ENCODE data around the gene HOGA1.

The HOGA1 gene

GRCh38 chr10:97580421-97581367 lies 3.5 kb upstream of the HOGA1 start:
- DNase-seq, result no peak

DNA sequence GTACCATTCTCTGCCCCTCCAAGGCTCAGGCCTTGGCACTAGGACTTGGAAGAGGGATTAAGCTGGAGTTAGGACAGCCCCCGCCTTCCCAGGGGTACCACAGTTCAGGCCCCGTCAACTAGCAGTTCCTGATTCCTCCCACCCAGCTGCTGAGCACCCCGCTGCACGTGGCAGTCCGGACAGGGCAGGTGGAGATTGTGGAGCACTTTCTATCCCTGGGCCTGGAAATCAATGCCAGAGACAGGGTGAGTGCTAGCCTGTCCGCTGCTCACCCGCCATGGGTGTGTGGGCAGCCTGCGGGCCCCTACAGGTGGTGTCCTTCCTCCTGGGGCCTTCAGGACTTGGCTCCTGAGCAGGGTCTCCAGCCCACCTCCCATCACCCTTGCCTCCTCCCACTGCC lies 2.0 kb upstream of the HOGA1 start:
- DNase-seq, result no peak

DNA sequence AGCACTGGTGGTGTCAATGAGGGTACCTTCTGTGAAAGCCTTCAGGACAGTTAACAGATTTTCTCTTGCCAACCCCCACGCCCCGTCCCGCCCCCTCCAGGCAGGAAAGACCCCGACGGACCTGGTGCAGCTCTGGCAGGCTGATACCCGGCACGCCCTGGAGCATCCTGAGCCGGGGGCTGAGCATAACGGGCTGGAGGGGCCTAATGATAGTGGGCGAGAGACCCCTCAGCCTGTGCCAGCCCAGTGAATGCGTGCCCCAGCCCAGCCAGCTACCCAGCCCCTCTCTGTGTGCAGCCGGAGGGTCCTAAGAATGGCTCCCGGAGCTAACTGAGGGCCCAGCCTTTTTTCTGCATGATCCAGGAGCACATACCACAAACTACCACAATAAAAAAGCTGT lies 713 bp upstream of the HOGA1 start:
- no peak for DNase-seq

GRCh38 chr10:97584798-97585438 lies 729 bp downstream of the HOGA1 start:
- no peak for DNase-seq

DNA sequence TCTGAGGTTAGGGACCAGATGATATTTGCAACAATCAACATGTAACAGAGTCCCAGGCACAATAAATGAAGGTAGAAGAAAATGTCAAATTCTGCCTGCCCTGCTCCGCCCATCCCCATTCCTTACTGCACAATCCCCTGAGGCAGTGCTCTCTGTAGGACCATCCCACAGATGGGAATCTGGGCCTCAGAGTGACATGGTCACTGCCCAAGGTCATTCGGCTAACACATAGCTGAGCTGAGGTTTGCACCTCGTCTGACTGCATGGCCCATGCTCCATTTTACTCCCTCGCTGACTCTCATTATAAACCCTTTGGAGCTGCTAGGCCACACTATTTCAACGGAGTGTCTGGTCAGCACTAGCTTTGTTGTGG lies 1.2 kb downstream of the HOGA1 start:
- DNase-seq, result no peak

GRCh38 chr10:97587183-97587582 lies 3.0 kb downstream of the HOGA1 start:
- DNase-seq, result no peak

GRCh38 chr10:97589479-97589878 lies 5.3 kb downstream of the HOGA1 start, which contains the start of gene C10orf62:
TSS of gene C10orf62 (plus strand) at chr10:97589721. CDS start at chr10:97589898, 177 bp downstream.
- DNase-seq, result no peak

- no peak for DNase-seq
Observed at GRCh38 chr10:97590082-97590747, 6.0 kb downstream of the HOGA1 start.

DNA sequence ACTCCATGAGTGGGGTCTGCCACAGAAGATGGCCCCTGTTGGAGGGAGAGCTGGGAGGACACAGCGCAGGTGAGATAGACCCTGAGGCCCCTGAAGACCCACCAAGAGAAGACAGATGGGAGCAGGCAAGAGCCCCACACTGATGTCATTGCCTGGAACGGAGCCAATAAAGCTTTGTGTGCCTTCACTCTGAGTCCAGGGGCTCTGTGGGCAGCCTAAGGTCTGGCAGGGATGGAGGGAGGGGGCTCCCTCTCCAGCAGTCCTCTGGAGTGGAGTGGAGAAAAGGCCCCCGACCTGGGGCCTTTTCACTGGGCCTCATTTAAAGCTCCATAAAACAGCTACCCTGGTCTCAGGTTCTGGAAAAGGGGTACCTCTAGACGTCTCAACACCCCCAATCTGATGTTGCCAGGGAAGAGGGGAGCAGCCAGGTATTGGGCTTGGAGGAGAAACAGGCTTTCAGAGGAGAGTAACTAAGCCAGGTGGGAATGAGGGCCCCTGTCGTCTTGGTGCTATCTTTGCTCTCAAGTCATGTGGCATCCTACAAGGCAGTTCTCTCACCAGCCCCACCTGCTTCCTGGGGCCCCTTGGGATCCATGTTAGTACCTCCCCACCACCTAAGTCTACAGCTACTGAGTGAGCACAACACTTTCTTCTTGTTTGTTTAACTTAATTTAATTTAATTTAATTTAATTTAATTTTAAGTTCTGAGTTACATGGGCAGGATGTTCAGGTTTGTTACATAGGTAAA lies 6.7 kb downstream of the HOGA1 start:
- no peak for DNase-seq

DNA sequence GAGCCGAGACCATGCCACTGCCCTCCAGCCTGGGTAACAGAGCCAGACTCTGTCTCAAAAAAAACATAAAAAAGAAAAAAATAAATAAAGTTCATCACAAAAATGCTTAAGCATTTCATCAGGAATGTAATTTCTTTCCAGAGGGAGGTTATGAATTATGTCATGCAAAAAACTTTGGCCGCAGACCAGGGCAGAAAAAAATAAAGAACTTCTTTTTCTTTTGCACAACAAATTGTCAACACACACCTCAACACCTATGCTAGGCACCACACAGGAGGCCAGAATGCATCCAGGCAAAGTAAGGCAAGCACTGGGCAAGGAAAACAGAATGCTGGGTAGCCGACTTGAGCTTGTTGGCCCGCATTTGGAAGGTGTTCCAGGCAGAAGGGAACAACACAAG lies 9.2 kb downstream of the HOGA1 start:
- no peak for DNase-seq

- no peak for DNase-seq
Observed at GRCh38 chr10:97596101-97597082, 12.2 kb downstream of the HOGA1 start.

DNA sequence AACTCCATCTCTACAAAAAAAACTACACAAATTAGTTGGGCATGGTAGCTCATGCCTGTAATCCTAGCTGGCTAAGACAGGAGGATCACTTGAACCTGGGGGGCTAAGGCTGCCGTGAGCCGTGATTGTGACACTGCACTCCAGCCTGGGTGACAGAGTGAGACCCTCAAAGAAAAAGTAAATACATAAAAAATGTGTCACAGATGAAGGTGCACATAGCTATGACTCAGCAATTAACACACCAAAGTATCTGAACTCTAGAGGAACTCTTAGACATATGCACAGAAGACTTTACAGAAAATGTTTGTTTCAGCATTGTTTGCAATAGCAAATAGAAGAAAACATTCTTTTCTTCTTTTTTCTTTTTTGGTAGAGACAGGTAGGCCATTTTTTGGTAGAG lies 13.6 kb downstream of the HOGA1 start:
- no peak for DNase-seq

GRCh38 chr10:97598407-97599271 lies 14.4 kb downstream of the HOGA1 start:
- no peak for DNase-seq

DNA sequence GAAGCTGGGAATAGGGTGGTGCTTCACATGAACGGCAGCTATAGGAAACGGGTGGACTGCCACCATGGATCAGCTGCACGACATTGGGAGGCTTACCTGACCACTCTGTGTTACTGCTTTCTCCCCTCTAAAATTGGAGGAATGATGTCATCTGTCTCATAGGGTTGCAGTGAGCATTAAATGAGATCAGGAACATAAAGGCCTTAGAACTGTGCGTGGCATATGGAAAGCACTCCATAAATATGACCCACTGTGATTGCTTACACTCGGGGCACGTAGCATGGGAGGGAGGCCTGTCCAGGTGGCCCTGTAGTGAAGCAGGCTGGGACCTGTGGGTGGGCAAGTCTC lies 15.1 kb downstream of the HOGA1 start:
- no peak for DNase-seq

GRCh38 chr10:97600616-97601015 lies 16.4 kb downstream of the HOGA1 start:
- no peak for DNase-seq

GRCh38 chr10:97601268-97602215 lies 17.4 kb downstream of the HOGA1 start:
- DNase-seq, result no peak

DNA sequence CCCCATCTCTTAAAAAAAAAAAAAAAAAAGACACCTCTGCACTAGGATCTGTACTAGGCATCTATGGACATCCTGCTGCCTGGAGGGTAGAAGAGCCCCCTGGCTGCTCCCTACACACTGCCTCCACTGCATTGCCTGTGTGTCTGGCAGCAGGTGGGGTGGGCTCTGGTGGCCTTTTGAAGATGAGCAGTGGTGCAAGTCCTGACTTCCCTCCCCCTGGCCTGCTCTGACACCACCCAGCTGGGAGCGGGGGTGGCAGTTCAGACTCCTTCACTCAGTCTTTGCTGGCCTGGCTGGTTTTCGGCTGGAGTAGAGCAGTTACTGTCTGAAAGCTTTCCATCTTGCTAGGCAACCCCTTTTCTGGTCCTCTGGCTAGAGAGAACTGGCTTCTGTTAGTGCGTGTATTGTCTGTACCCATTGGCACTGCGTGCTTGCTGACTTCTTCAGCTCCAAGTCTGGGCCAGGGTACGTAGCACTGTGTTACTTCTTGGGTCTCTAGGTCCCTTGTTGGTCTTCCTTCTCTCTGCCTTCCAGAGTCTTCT lies 23.0 kb downstream of the HOGA1 start:
- DNase-seq, result no peak

- DNase-seq, result no peak
Observed at GRCh38 chr10:97608991-97609561, 24.9 kb downstream of the HOGA1 start.

DNA sequence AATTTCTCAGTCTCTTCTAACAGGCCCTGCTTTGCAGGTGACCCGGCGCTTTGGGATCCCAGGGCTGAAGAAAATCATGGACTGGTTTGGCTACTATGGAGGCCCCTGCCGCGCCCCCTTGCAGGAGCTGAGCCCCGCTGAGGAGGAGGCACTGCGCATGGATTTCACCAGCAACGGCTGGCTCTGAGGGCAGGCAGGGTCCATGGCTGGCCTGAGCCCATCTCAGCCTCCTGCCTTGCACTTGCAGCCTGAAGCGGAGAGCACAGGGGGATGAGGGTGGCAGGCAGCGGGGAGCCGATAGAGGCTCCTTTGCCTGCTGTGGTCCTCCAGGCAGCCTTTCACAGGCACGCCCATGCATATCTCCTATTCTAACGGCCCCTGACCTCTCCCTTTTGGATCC lies 27.3 kb downstream of the HOGA1 start:
- no peak for DNase-seq

All from activated effector memory CD4-positive, alpha-beta T cell treated with anti-CD3 and anti-CD28 coated beads, Interleukin-2, amount 50 U/mL, for 16 hours (primary cell).